Activated CD4-positive, alpha-beta T cell treated with anti-CD3 and anti-CD28 coated beads for 48 hours (primary cell): Measurements from ENCODE around the gene MAGI1.

Source experiments
- DNase-seq: peaks from one replicate; pipeline ENCODE4 v3.0.0-alpha.2; 2020

Gene MAGI1

GRCh38 chr3:65497236-65497635, 541.5 kb downstream of the MAGI1 start:
- DNase-seq, result no peak

- DNase-seq, result no peak
Observed at GRCh38 chr3:65493938-65494337, 544.8 kb downstream of the MAGI1 start.

GRCh38 chr3:65493371-65493882, 545.3 kb downstream of the MAGI1 start:
- no peak for DNase-seq

GRCh38 chr3:65492249-65492648, 546.5 kb downstream of the MAGI1 start:
- no peak for DNase-seq

- no peak for DNase-seq
Observed at GRCh38 chr3:65490114-65490513, 548.6 kb downstream of the MAGI1 start.

GRCh38 chr3:65489253-65489652, 549.5 kb downstream of the MAGI1 start:
- no peak for DNase-seq

GRCh38 chr3:65485826-65486469, 552.8 kb downstream of the MAGI1 start:
- no peak for DNase-seq

- DNase-seq, result no peak
Observed at GRCh38 chr3:65484964-65485363, 553.8 kb downstream of the MAGI1 start.

GRCh38 chr3:65483480-65483879, 555.2 kb downstream of the MAGI1 start:
- DNase-seq, result no peak

- no peak for DNase-seq
Observed at GRCh38 chr3:65483011-65483410, 555.7 kb downstream of the MAGI1 start.

GRCh38 chr3:65481085-65481484, 557.6 kb downstream of the MAGI1 start:
- no peak for DNase-seq

GRCh38 chr3:65479990-65480389, 558.7 kb downstream of the MAGI1 start:
- DNase-seq, result no peak

GRCh38 chr3:65478551-65479500, 559.9 kb downstream of the MAGI1 start:
- DNase-seq, result no peak

- DNase-seq, result no peak
Observed at GRCh38 chr3:65473736-65474135, 565.0 kb downstream of the MAGI1 start.

- no peak for DNase-seq
Observed at GRCh38 chr3:65472501-65472900, 566.2 kb downstream of the MAGI1 start.

- DNase-seq, result no peak
Observed at GRCh38 chr3:65466300-65466988, 572.3 kb downstream of the MAGI1 start.

GRCh38 chr3:65449841-65450428, 588.8 kb downstream of the MAGI1 start:
- no peak for DNase-seq

- DNase-seq, result no peak
Observed at GRCh38 chr3:65448120-65448519, 590.6 kb downstream of the MAGI1 start.

- DNase-seq, result no peak
Observed at GRCh38 chr3:65445573-65446169, 593.0 kb downstream of the MAGI1 start.

- no peak for DNase-seq
Observed at GRCh38 chr3:65444447-65444815, 594.3 kb downstream of the MAGI1 start.

- DNase-seq, result no peak
Observed at GRCh38 chr3:65443739-65444446, 594.8 kb downstream of the MAGI1 start.
